ENCODE results near the gene KEL.

- TF ChIP-seq CTCF (IDR thresholded peaks at IDR 0.05): no peak
- TF ChIP-seq POLR2AphosphoS5 (IDR thresholded peaks at IDR 0.05): no peak
- TF ChIP-seq POLR2A (IDR thresholded peaks at IDR 0.05): no peak
- TF ChIP-seq EP300 (IDR thresholded peaks at IDR 0.05; ENCODE audit: low read depth): no peak
Observed at GRCh38 chr7:142896741-142897379, 65.3 kb downstream of the KEL start.

Data from transverse colon (tissue), 4 donors.